Non-pigmented ciliary epithelial cell (primary cell): ENCODE results near the gene ZNF786.
"Not testable (repeated sequence)": the region's sequence is repeated elsewhere in the genome, so short reads cannot be mapped to it uniquely, and the experiment has no call there.

Source experiments
- DNase-seq: peaks from one replicate; pipeline ENCODE4 v3.0.0-alpha.2; 2010; ENCODE audit warnings: low read depth

Gene ZNF786

GRCh38 chr7:149090397-149091195 is at the start of gene ZNF786:
Gene ZNF786, minus strand, starts transcription at chr7:149090718. Its CDS starts 78 bp downstream, at chr7:149090640.
- peak; percentile 46 for DNase-seq

GRCh38 chr7:149136118-149136517 is 45.6 kb upstream of the ZNF786 start:
- no peak for DNase-seq

DNA sequence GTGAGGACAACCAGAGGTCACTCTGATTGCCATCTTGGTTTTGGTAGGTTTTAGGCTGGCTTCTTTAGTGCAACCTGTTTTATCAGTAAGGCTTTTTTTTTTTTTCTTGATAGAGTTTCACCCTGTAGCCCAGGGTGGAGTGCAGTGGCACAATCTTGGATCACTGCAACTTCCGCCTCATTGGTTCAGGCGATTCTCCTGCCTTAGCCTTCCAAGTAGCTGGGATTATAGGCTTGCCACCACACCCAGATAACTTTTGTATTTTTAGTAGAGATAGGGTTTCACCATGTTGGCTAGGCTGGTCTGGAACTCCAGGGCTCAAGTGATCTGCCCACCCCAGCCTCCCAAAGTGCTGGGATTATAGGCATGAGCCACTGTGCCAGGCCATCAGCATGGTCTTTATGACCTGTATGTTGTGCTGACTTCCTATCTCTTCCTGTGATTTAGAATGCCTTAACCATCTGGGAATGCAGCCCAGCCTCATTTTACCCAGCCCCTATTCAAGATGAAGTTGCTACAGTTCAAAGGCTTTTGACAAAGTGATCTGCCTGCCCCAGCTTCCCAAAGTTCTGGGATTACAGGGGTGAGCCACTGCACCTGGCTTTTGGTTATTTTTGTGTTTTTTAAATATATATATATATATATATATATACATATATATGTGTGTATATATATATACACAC is 42.7 kb upstream of the ZNF786 start:
- no peak for DNase-seq

DNA sequence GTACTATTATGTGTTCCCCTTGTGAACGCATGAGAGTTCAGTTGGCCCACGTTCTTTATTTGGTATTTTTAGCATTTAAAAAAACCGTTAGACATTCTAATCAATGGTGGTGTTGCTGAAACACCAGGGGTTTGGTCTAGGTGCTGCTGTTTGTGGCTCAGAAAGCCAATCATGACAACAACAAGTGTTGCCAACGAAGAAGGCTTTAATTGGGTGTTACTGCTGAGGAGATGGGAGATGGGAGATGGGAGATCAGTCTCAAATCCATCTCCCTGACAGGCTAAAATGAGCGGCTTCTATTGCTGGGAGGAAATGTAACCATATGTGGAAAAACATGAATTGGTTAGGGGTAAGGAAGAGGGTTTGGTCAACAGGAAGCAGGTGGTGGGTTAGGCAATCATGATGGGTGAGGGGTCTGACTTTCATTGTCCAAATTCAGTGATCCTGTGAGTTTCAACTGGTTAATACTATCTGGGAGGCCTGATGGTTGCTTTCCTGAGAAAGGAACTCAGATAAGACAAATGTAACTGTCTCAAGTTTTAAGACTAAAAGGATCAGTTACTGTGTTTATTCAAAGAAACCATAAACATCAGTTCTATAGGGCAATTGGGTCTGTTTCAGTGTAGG is 40.2 kb upstream of the ZNF786 start:
- DNase-seq, result no peak

- DNase-seq, result no peak
Measured at GRCh38 chr7:149126662-149127266, 36.2 kb upstream of the ZNF786 start.

DNA sequence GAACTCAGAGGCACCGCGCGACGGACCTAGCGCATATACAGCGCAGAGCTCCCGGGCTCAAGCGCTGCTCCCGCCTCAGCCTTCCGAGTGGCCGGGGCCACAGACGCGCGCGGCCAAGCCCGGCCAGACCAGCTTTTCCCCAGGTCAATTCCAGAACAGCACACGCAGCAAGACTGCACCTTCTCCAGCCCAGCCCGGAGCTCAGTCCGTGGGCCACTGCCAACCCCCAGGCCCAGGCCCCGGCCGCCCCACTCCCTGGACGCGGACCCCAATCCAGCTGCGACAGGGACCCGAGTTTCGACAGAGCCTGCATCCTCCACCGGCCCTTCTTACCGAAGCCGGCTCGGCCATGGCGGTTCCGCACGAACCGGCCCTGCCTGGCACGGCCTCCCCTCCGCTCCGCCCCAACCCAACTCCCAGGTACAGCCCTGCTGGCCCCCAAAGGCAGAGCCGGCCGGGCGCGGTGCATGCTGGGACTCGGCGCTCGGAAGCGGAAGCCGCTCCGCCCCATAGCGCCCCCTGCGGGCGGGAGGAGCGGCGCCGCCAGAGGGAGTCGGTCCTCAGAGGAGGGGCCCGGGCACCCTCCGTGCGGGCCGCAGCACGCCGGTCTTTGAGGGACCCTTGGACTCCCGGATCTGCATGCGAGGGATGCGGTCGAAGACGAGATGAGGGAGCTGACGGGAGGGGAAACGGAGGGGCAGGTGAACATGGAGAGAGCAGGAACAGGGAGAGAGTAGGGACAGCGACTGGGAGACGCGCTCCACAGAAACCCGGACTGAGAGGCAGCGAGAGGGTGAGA is 35.5 kb upstream of the ZNF786 start, which contains the start of gene ZNF425:
Gene ZNF425 (minus strand): TSS at position 462 of the 799 bp plus-strand sequence. CDS start 111 bp downstream, at position 351.
- DNase-seq, result no peak

- no peak for DNase-seq
Measured at GRCh38 chr7:149125189-149125862, 34.8 kb upstream of the ZNF786 start.

DNA sequence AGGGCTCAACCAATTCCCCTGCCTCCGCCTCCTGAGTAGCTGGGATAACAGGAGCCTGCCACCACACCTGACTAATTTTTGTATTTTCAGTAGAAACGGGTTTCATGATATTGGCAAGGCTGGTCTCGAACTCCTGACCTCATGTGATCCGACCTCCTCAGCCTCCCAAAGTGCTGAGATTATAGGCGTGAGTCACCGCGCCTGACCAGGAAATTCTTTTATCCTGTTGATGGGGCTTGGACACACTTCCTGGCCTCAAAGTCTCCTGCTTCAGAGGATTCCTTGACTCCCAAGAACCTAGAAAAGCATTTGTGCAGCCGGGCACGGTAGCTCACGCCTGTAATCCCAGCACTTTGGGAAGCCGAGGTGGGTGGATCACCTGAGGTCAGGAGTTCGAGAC is 19.5 kb upstream of the ZNF786 start:
- no peak for DNase-seq

- no peak for DNase-seq
Measured at GRCh38 chr7:149104749-149105148, 14.2 kb upstream of the ZNF786 start.

DNA sequence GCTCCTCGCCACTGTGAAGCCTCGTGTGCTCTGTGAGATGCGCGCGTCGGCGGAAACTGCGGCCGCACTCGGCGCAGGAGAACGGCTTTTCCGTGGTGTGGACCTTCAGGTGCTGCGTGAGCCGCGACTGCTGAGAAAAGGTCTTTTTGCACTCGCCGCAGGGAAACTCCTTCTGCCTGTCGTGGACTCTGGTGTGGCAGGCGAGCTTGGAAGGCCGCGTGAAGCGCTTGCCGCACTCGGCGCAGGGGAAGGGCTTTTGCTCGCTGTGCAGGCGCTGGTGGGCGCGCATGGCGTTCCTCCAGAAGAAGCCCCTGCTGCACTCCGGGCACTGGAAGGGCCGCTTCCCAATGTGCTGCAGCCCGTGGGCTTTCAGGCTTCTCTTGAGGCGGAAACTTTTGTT is 13.7 kb upstream of the ZNF786 start:
- no peak for DNase-seq

DNA sequence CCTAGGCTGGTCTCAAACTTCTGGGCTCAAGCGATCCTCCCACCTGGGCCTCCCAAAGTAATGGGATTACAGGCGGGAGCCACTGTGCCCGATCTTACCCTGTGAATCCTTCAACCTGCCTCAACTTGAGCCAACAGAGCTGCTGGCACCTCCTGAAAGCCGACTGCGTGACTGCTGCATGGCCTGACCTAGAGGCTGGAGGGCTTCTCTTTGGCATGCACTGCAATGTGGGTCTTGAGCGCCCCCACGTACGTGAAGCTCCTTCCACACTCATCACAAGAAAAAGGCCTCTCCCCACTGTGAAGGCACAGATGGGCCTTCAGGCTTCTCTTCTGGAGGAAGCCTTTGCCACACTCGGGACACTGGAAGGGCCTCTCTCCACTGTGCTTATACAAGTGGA is 12.9 kb upstream of the ZNF786 start:
- no peak for DNase-seq

GRCh38 chr7:149102666-149103065 is 12.1 kb upstream of the ZNF786 start:
- DNase-seq, result no peak

GRCh38 chr7:149100821-149101220 is 10.3 kb upstream of the ZNF786 start:
- no peak for DNase-seq

GRCh38 chr7:149099058-149099457 is 8.5 kb upstream of the ZNF786 start:
- DNase-seq, result no peak

DNA sequence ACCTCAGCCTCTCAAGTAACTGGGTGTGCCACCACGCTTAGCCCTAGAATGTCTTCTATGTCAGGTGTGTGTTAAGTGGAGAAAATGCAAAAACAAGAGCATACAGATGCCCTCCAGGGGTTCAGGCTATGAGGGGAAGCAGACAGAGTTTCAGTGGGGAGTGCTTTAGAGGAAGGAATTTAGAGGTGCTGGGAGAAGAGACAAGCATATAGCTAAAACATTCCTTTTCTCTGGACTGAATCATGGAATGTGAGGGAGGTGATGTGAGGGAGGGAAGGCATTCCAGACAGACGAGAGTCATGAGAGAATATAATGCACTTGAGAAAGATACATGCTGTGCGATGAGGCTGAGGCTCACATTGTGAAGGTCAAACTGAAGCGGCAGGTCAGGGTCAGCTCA is 6.6 kb upstream of the ZNF786 start:
- no peak for DNase-seq

- DNase-seq, result no peak
Measured at GRCh38 chr7:149093228-149093627, 2.7 kb upstream of the ZNF786 start.

DNA sequence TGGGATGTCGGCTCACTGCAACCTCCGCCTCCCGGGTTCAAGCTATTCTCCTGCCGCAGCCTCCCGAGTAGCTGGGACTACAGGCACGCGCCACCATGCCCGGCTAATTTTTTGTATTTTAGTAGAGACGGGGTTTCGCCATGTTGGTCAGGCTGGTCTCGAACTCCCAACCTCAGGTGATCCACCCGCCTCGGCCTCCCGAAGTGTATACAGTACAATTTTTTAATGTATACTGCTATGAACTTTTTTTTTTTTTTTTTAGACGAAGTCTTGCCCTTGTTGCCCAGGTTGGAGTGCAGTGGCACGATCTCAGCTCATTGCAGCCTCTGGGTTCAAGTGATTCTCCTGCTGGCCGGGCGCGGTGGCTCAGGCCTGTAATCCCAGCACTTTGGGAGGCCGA is 1.7 kb upstream of the ZNF786 start:
- DNase-seq, result not testable (repeated sequence)

DNA sequence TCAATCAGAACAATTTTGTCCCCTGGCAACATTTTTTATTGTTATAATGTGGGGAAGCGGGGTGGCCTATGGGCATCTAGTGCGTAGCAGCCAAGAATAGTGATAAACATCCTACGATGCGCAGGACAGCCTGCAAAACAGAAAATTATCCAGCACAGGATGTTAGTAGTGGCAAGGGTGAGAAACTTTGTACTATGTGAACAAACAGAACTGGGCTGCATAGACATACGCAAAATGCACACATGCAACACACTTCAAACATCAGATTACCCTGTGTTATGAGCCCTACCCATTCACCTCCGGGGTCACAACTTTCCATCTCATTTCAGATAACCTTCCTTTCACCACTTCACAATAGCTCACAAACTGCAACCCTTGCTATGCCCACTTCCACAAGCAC is 3.1 kb downstream of the ZNF786 start:
- no peak for DNase-seq

GRCh38 chr7:149085866-149086265 is 4.7 kb downstream of the ZNF786 start:
- no peak for DNase-seq

DNA sequence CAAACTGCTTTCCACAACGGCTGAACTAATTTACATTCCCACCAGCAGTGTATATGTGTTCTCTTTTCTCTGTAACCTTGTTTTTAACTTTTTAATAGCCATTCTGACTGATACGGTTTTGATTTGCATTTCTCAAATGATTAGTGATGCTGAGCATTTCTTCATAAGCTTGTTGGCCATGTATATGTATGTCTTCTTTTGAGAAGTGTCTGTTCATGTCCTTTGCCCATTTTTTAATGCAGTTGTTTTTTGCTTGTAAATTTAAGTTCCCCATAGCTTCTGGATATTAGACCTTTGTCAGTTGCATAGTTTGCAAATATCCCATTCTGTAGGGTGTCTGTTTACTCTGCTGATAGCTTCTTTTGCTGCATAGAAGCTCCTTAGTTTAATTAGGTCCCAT is 6.1 kb downstream of the ZNF786 start:
- no peak for DNase-seq

GRCh38 chr7:149081914-149082313 is 8.6 kb downstream of the ZNF786 start:
- DNase-seq, result no peak
